WTC11 (cell line): Measurements from ENCODE around the gene ESPN. TPM values are rescaled to one million over a fixed set of nuclear protein-coding genes. Genes with fewer than 3 reads are reported as not detected.

Experiments
- ATAC-seq: fragments of 200-7000 bp; cut with Tn5 transposase; 2 replicates; pipeline ENCODE4 v1.10.0; 2021; ENCODE audit warnings: mild to moderate bottlenecking, moderate library complexity
- CTCF ChIA-PET: fragments of 300-600 bp; sonication (Branson Sonifier 250); formaldehyde crosslinking; loops from one replicate; lab custom pipeline; 2021; ENCODE audit warnings: antibody characterized with exemption; lab: Charles Lee
- POLR2A ChIA-PET: fragments of 350-600 bp; sonication (Branson Sonifier 250); formaldehyde crosslinking; loops from one replicate; lab custom pipeline; 2021; ENCODE audit warnings: antibody characterized with exemption; lab: Charles Lee
- DNase-seq: peaks from one replicate; pipeline ENCODE4 v3.0.0; 2021; ENCODE audit warnings: low spot score
- H3K27ac Mint-ChIP-seq: 2 replicates; pipeline ENCODE4 v1.8.0; 2021; ENCODE audit warnings: mixed read lengths
- H3K27me3 Mint-ChIP-seq: 2 replicates; pipeline ENCODE4 v1.8.0; 2021; ENCODE audit warnings: low read depth, mild to moderate bottlenecking, moderate library complexity, mixed read lengths
- H3K36me3 Mint-ChIP-seq: 2 replicates; pipeline ENCODE4 v1.8.0; 2021; ENCODE audit warnings: mixed read lengths
- H3K4me1 Mint-ChIP-seq: 2 replicates; pipeline ENCODE4 v1.8.0; 2022; ENCODE audit warnings: mixed read lengths
- H3K4me3 Mint-ChIP-seq: 2 replicates; pipeline ENCODE4 v1.8.0; 2021; ENCODE audit warnings: mild to moderate bottlenecking, moderate library complexity, mixed read lengths
- H3K9me3 Mint-ChIP-seq: 2 replicates; pipeline ENCODE4 v1.8.0; 2021; ENCODE audit warnings: mixed read lengths
- E2F1 ChIP-seq: sonication (generic); formaldehyde crosslinking; IDR thresholded peaks from 2 replicates; pipeline ENCODE4 v1.8.0; 2022; ENCODE audit warnings: mild to moderate bottlenecking, missing genetic modification reagents
- E2F5 ChIP-seq: sonication (generic); formaldehyde crosslinking; IDR thresholded peaks from 2 replicates; pipeline ENCODE4 v1.8.1; 2022; ENCODE audit warnings: mild to moderate bottlenecking, moderate library complexity, missing genetic modification reagents
- ELF4 ChIP-seq: sonication (generic); formaldehyde crosslinking; IDR thresholded peaks from 2 replicates; pipeline ENCODE4 v1.8.1; 2022; ENCODE audit warnings: low read depth, mild to moderate bottlenecking, moderate library complexity, missing genetic modification reagents
- ETV6 ChIP-seq: sonication (generic); formaldehyde crosslinking; IDR thresholded peaks from 2 replicates; pipeline ENCODE4 v1.8.1; 2022; ENCODE audit warnings: mild to moderate bottlenecking, missing genetic modification reagents
- FOXK1 ChIP-seq: sonication (generic); formaldehyde crosslinking; IDR thresholded peaks from 2 replicates; pipeline ENCODE4 v1.8.0; 2022; ENCODE audit warnings: mild to moderate bottlenecking, moderate library complexity, missing genetic modification reagents
- FOXP4 ChIP-seq: sonication (generic); formaldehyde crosslinking; IDR thresholded peaks from 2 replicates; pipeline ENCODE4 v1.8.0; 2022; ENCODE audit warnings: mild to moderate bottlenecking, missing genetic modification reagents
- HMGXB4 ChIP-seq: sonication (generic); formaldehyde crosslinking; IDR thresholded peaks from 2 replicates; pipeline ENCODE4 v1.8.1; 2023; ENCODE audit warnings: mild to moderate bottlenecking, moderate library complexity, missing genetic modification reagents
- KAT7 ChIP-seq: sonication (generic); formaldehyde crosslinking; IDR thresholded peaks from 2 replicates; pipeline ENCODE4 v1.8.1; 2023; ENCODE audit warnings: missing genetic modification reagents, mild to moderate bottlenecking, borderline replicate concordance
- MAX ChIP-seq: sonication (generic); formaldehyde crosslinking; IDR thresholded peaks from 2 replicates; pipeline ENCODE4 v1.8.0; 2022; ENCODE audit warnings: mild to moderate bottlenecking, missing genetic modification reagents
- MXD4 ChIP-seq: fragments of 250-450 bp; sonication (Bioruptor Pico); IDR thresholded peaks from 2 replicates; pipeline ENCODE4 v1.8.0; 2021; ENCODE audit warnings: mild to moderate bottlenecking, moderate library complexity, borderline replicate concordance
- NFATC4 ChIP-seq: fragments of 250-450 bp; sonication (Bioruptor Pico); IDR thresholded peaks from 2 replicates; pipeline ENCODE4 v1.9.0; 2021; ENCODE audit warnings: mild to moderate bottlenecking
- PRDM15 ChIP-seq: sonication (generic); formaldehyde crosslinking; IDR thresholded peaks from 2 replicates; pipeline ENCODE4 v1.8.0; 2022; ENCODE audit warnings: missing genetic modification reagents
- RORB ChIP-seq: fragments of 250-450 bp; sonication (Bioruptor Pico); IDR thresholded peaks from 2 replicates; pipeline ENCODE4 v1.9.0; 2021; ENCODE audit warnings: mild to moderate bottlenecking
- SOX15 ChIP-seq: fragments of 250-450 bp; sonication (Bioruptor Pico); IDR thresholded peaks from 2 replicates; pipeline ENCODE4 v1.9.0; 2021; ENCODE audit warnings: mild to moderate bottlenecking
- SP1 ChIP-seq: sonication (generic); formaldehyde crosslinking; conservative IDR thresholded peaks from 2 replicates; pipeline ENCODE4 v1.8.1; 2022; ENCODE audit warnings: missing genetic modification reagents
- USF1 ChIP-seq: sonication (generic); formaldehyde crosslinking; IDR thresholded peaks from 2 replicates; pipeline ENCODE4 v1.8.0; 2022; ENCODE audit warnings: mild to moderate bottlenecking, missing genetic modification reagents
- USF2 ChIP-seq: sonication (generic); formaldehyde crosslinking; IDR thresholded peaks from 2 replicates; pipeline ENCODE4 v1.8.1; 2023; ENCODE audit warnings: mild to moderate bottlenecking, missing genetic modification reagents, moderate library complexity
- ZBTB43 ChIP-seq: sonication (generic); formaldehyde crosslinking; IDR thresholded peaks from 2 replicates; pipeline ENCODE4 v1.8.1; 2023; ENCODE audit warnings: mild to moderate bottlenecking, missing genetic modification reagents
- total RNA-seq: library from RNA; stranded (reverse); gene quantifications from 3 replicates; pipeline ENCODE4 v1.2.3, GENCODE V29; 2021

ESPN gene
- total RNA-seq, 1 experiment from 2014 or later, result 46.1 TPM

- TF ChIP-seq KAT7 (CRISPR knock-in tag), result peak; percentile 68; the same call in 1 of the 2 replicates
These were observed 31.7 kb upstream of the ESPN start (continued) for GRCh38 chr1:6392809-6393399.

- ChIA-PET POLR2A (interaction anchor here (0.6 to 2.5 kb wide), 4 partner anchors 9 to 132 kb away, joined by 3 to 12 read pairs (median 3); no protein-coding TSS in a partner anchor), CTCF (interaction anchor here (0.6 to 6.0 kb wide), 27 partner anchors 9 to 648 kb away, joined by 3 to 35 read pairs (median 5); partner anchors contain the start of genes HES2, NOL9 and TAS1R1)
- H3K36me3 Mint-ChIP-seq, result peaks cover 3% of the 10 kb centered on the region; the same call in 1 of the 2 replicates
- H3K27ac Mint-ChIP-seq, result peak within 1 kb of the TSS; percentile 95
- H3K4me3 Mint-ChIP-seq, result peak within 1 kb of the TSS; percentile 80
- TF ChIP-seq SOX15 (CRISPR knock-in tag) (no peak), USF2 (CRISPR knock-in tag) (peak; percentile 46; the same call in 1 of the 2 replicates), FOXK1 (CRISPR knock-in tag) (0 out of 2 replicates have a peak, but pooled peaks have one; percentile 51), ETV6 (0 out of 2 replicates have a peak, but pooled peaks have one; percentile 7), HMGXB4 (CRISPR knock-in tag) (peak; percentile 67; the same call in 1 of the 2 replicates), E2F1 (CRISPR knock-in tag) (no peak), SP1 (peak; percentile 63), ELF4 (CRISPR knock-in tag) (0 out of 2 replicates have a peak, but pooled peaks have one; percentile 27), PRDM15 (CRISPR knock-in tag) (peak; percentile 61), RORB (CRISPR knock-in tag) (no peak), ZBTB43 (peak; percentile 23; the same call in 1 of the 2 replicates), USF1 (CRISPR knock-in tag) (peak; percentile 38; the same call in 1 of the 2 replicates), MXD4 (no peak), E2F5 (CRISPR knock-in tag) (peak; percentile 84; the same call in 1 of the 2 replicates), FOXP4 (CRISPR knock-in tag) (0 out of 2 replicates have a peak, but pooled peaks have one; percentile 8), NFATC4 (no peak), MAX (CRISPR knock-in tag) (peak; percentile 62; the same call in 1 of the 2 replicates)
- peak; percentile 89 for DNase-seq
- peaks cover 9% of the 10 kb centered on the region; the same call in 1 of the 2 replicates for H3K9me3 Mint-ChIP-seq
- peaks cover 9% of the 10 kb centered on the region for H3K27me3 Mint-ChIP-seq
- peak; percentile 88 for ATAC-seq
- H3K4me1 Mint-ChIP-seq, result peaks cover 18% of the 10 kb centered on the region
These were observed 31.0 kb upstream of the ESPN start, which contains the start of gene ACOT7 for GRCh38 chr1:6393400-6394187. Gene ACOT7, minus strand, starts transcription at chr1:6393767. Its CDS starts 368 bp downstream, at chr1:6393399.
